Measurements from ENCODE around the gene EML4. TPM values are rescaled to one million over a fixed set of nuclear protein-coding genes. Genes with fewer than 3 reads are reported as not detected.

Gene EML4
- total and polyA plus RNA-seq, 9 of the 15 experiments (the other 6 are each of a cell fraction or from before 2014, with no cell fraction given): 14.7 to 48.3 (median 36.5) TPM

- TF ChIP-seq TCF7 (IDR thresholded peaks at IDR 0.05; ENCODE audit: borderline replicate concordance): no peak
- TF ChIP-seq EGR1 (conservative IDR thresholded peaks at IDR 0.05): no peak
- no peak for TF ChIP-seq MTF1 (CRISPR knock-in tag; IDR thresholded peaks at IDR 0.05; ENCODE audit: borderline replicate concordance)
- TF ChIP-seq ZNF197 (CRISPR knock-in tag; IDR thresholded peaks at IDR 0.05; ENCODE audit: low read depth): no peak
- TF ChIP-seq STAT5A (IDR thresholded peaks at IDR 0.05; ENCODE audit: borderline replicate concordance, low read length): no peak
- no peak for TF ChIP-seq WHSC1 (IDR thresholded peaks at IDR 0.05; ENCODE audit: low read length)
- Histone ChIP-seq H3K4me3 (no peak overlapping the region), H3K4me1 (replicated peaks in 1 of 2; ENCODE audit: control insufficient read depth in 2 of 2, insufficient read depth in 2 of 2, low read length in 2 of 2) (no peaks in the 10 kb centered on the region), H3K27ac (ENCODE audit: extremely low read depth, low read depth, low read length) (no peak overlapping the region), H3K9me3 (replicated peaks; ENCODE audit: control insufficient read depth, insufficient read depth, low read depth, low read length) (no peaks in the 10 kb centered on the region), H3K36me3 (ENCODE audit: control insufficient read depth, insufficient read depth, low read length) (peaks cover 8% of the 10 kb centered on the region; the same call in 1 of the 3 replicates), H3K9me1 (ENCODE audit: control insufficient read depth, insufficient read depth, low read length) (no peaks in the 10 kb centered on the region), H3K27me3 (ENCODE audit: control insufficient read depth in 2 of 2, insufficient read depth in 2 of 2, low read length in 2 of 2) (no peaks in the 10 kb centered on the region), H4K20me1 (replicated peaks; ENCODE audit: control insufficient read depth, insufficient read depth, low read length) (no peaks in the 10 kb centered on the region), H3K9ac (ENCODE audit: insufficient read depth in 1 of 2, low read depth in 2 of 2, low read length in 2 of 2) (no peak overlapping the region), H3K4me2 (ENCODE audit: insufficient read depth, low read length) (no peak overlapping the region), H3K79me2 (ENCODE audit: control insufficient read depth, insufficient read depth, low read length) (no peaks in the 10 kb centered on the region), H2AFZ (ENCODE audit: low read depth, low read length) (no peak overlapping the region)
- ChIA-PET CTCF (ENCODE audit: low intra/inter-chr PET ratio) (no interaction called here), POLR2A (no interaction called here)
- FAIRE-seq (no peak), DNase-seq (ENCODE audit: extremely low read depth in 1 of 4, low spot score in 3 of 4) (no peak), ATAC-seq (no peak)
- WGBS (ENCODE audit: insufficient coverage, low coverage, missing lambda C conversion rate): 100% methylated on average over 2 of the region's 2 CpGs
- in situ Hi-C loops (cut with MboI): no loop called here
- intact Hi-C loops (cut with micrococcal nuclease): no loop called here
- no TSS peak for BruUV-seq (replicated peaks)
These were observed 87.4 kb downstream of the EML4 start for GRCh38 chr2:42256505-42256904.

- WGBS (ENCODE audit: insufficient coverage, low coverage, missing lambda C conversion rate): 67% methylated on average over 3 of the region's 3 CpGs
- no peak for FAIRE-seq
- H4K20me1 ChIP-seq (replicated peaks; ENCODE audit: control insufficient read depth, insufficient read depth, low read length): no peaks in the 10 kb centered on the region
- TF ChIP-seq ZNF586 (CRISPR knock-in tag; conservative IDR thresholded peaks at IDR 0.05): no peak
- no peak for TF ChIP-seq ZNF436 (CRISPR knock-in tag; IDR thresholded peaks at IDR 0.05)
- no peak for TF ChIP-seq ZNF592 (IDR thresholded peaks at IDR 0.05)
- no peak for TF ChIP-seq SAP30 (IDR thresholded peaks at IDR 0.05; ENCODE audit: borderline replicate concordance, insufficient read depth, low read depth, low read length, poor library complexity, severe bottlenecking)
- no peak for TF ChIP-seq FOXM1 (IDR thresholded peaks at IDR 0.05; ENCODE audit: low read depth)
- TF ChIP-seq FOXM1 (CRISPR knock-in tag; IDR thresholded peaks at IDR 0.05; ENCODE audit: low read depth): no peak
These were observed 92.5 kb downstream of the EML4 start for GRCh38 chr2:42261518-42262195.

More at GRCh38 chr2:42261518-42262195, 92.5 kb downstream of the EML4 start:
- Histone ChIP-seq H3K9ac (ENCODE audit: insufficient read depth in 1 of 2, low read depth in 2 of 2, low read length in 2 of 2) (no peak overlapping the region), H2AFZ (ENCODE audit: low read depth, low read length) (no peak overlapping the region), H3K27me3 (ENCODE audit: control insufficient read depth in 2 of 2, insufficient read depth in 2 of 2, low read length in 2 of 2) (no peaks in the 10 kb centered on the region), H3K4me1 (replicated peaks in 1 of 2; ENCODE audit: control insufficient read depth in 2 of 2, insufficient read depth in 2 of 2, low read length in 2 of 2) (no peaks in the 10 kb centered on the region), H3K27ac (ENCODE audit: extremely low read depth, low read depth, low read length) (no peak overlapping the region), H3K4me2 (ENCODE audit: insufficient read depth, low read length) (no peak overlapping the region), H3K4me3 (no peak overlapping the region), H3K9me3 (replicated peaks; ENCODE audit: control insufficient read depth, insufficient read depth, low read depth, low read length) (no peaks in the 10 kb centered on the region), H3K79me2 (ENCODE audit: control insufficient read depth, insufficient read depth, low read length) (no peaks in the 10 kb centered on the region), H3K36me3 (ENCODE audit: control insufficient read depth, insufficient read depth, low read length) (peaks cover 9% of the 10 kb centered on the region; the same call in 1 of the 3 replicates), H3K9me1 (ENCODE audit: control insufficient read depth, insufficient read depth, low read length) (no peaks in the 10 kb centered on the region)
- DNase-seq (ENCODE audit: extremely low read depth in 1 of 4, low spot score in 3 of 4) (no peak), ATAC-seq (no peak)
- in situ Hi-C loops (cut with MboI): no loop called here
- ChIA-PET CTCF (ENCODE audit: low intra/inter-chr PET ratio) (no interaction called here), POLR2A (no interaction called here)
- BruUV-seq (replicated peaks): no TSS peak
- intact Hi-C loops (cut with micrococcal nuclease): no loop called here
